H9 (cell line): Measurements from ENCODE around the gene KDM4C. TPM values are rescaled to one million over a fixed set of nuclear protein-coding genes. Genes with fewer than 3 reads are reported as not detected.

ENCODE experiments used
- DNase-seq: peaks from one replicate; pipeline ENCODE4 v3.0.0-alpha.2; 2017
- H2AFZ ChIP-seq: one replicate; pipeline ENCODE4 v1.6.1; 2013; ENCODE audit warnings: mild to moderate bottlenecking, low read length, control low read depth, moderate library complexity
- H2AK5ac ChIP-seq: 2 replicates; pipeline ENCODE4 v1.6.1; 2013; ENCODE audit warnings: low read length, control low read depth, mixed read lengths; ENCODE audit not compliant: insufficient read length
- H2BK120ac ChIP-seq: one replicate; pipeline ENCODE4 v1.6.1; 2013; ENCODE audit warnings: low read depth, mild to moderate bottlenecking, low read length, control low read depth, inconsistent platforms; ENCODE audit not compliant: poor library complexity, severe bottlenecking
- H2BK12ac ChIP-seq: 2 replicates; pipeline ENCODE4 v1.6.1; 2013; ENCODE audit warnings: low read length, control low read depth, mixed read lengths, low read depth; ENCODE audit not compliant: insufficient read length
- H2BK15ac ChIP-seq: 2 replicates; pipeline ENCODE4 v1.6.1; 2013; ENCODE audit warnings: low read depth, low read length, control low read depth
- H2BK20ac ChIP-seq: one replicate; pipeline ENCODE4 v1.6.1; 2013; ENCODE audit warnings: low read depth, mild to moderate bottlenecking, low read length, control low read depth, inconsistent platforms; ENCODE audit not compliant: poor library complexity, severe bottlenecking
- H2BK5ac ChIP-seq: 2 replicates; pipeline ENCODE4 v1.6.1; 2013; ENCODE audit warnings: low read length, control low read depth, mixed read lengths; ENCODE audit not compliant: insufficient read length
- H3K14ac ChIP-seq: 2 replicates; pipeline ENCODE4 v1.6.1; 2013; ENCODE audit warnings: low read length, control low read depth; ENCODE audit not compliant: insufficient read depth
- H3K18ac ChIP-seq: 2 replicates; pipeline ENCODE4 v1.6.1; 2013; ENCODE audit warnings: low read depth, mild to moderate bottlenecking, mixed read lengths, low read length, control low read depth; ENCODE audit not compliant: insufficient read length
- H3K23ac ChIP-seq: 2 replicates; pipeline ENCODE4 v1.6.1; 2013; ENCODE audit warnings: low read length, control low read depth, mixed read lengths, low read depth; ENCODE audit not compliant: insufficient read length
- H3K23me2 ChIP-seq: 2 replicates; pipeline ENCODE4 v1.6.1; 2013; ENCODE audit warnings: low read depth, mild to moderate bottlenecking, mixed read lengths, low read length, control low read depth; ENCODE audit not compliant: insufficient read length, poor library complexity, severe bottlenecking
- H3K27ac ChIP-seq: 2 replicates; pipeline ENCODE4 v1.5.1; 2013; ENCODE audit warnings: low read length, control low read depth, mixed read lengths, low read depth; ENCODE audit not compliant: insufficient read length
- H3K27me3 ChIP-seq: 2 replicates; pipeline ENCODE4 v1.6.1; 2013; ENCODE audit warnings: low read length, control low read depth, inconsistent platforms; ENCODE audit not compliant: insufficient read depth
- H3K4ac ChIP-seq: 2 replicates; pipeline ENCODE4 v1.6.1; 2013; ENCODE audit warnings: low read depth, mild to moderate bottlenecking, control low read depth, inconsistent platforms, low read length, moderate library complexity
- H3K4me1 ChIP-seq: 2 replicates; pipeline ENCODE4 v1.6.1; 2013; ENCODE audit warnings: low read length, control low read depth, inconsistent platforms; ENCODE audit not compliant: insufficient read depth
- H3K4me2 ChIP-seq: 2 replicates; pipeline ENCODE4 v1.6.1; 2013; ENCODE audit warnings: low read length, control low read depth, mixed read lengths; ENCODE audit not compliant: insufficient read length, insufficient read depth
- H3K56ac ChIP-seq: 2 replicates; pipeline ENCODE4 v1.6.1; 2013; ENCODE audit warnings: low read depth, mild to moderate bottlenecking, mixed read lengths, low read length, control low read depth; ENCODE audit not compliant: insufficient read length
- H3K79me1 ChIP-seq: 2 replicates; pipeline ENCODE4 v1.6.1; 2013; ENCODE audit warnings: low read depth, mild to moderate bottlenecking, moderate library complexity, low read length, control low read depth, inconsistent platforms; ENCODE audit not compliant: insufficient read depth, poor library complexity, severe bottlenecking
- H3K79me2 ChIP-seq: 2 replicates; pipeline ENCODE4 v1.6.1; 2013; ENCODE audit warnings: low read length, control low read depth, inconsistent platforms; ENCODE audit not compliant: insufficient read depth
- H3K9ac ChIP-seq: 2 replicates; pipeline ENCODE4 v1.6.1; 2013; ENCODE audit warnings: low read length, control low read depth, mixed read lengths; ENCODE audit not compliant: insufficient read length; ENCODE audit errors: extremely low read depth
- H3K9me3 ChIP-seq: one replicate; pipeline ENCODE4 v1.6.1; 2013; ENCODE audit warnings: low read depth, low read length, inconsistent platforms; ENCODE audit not compliant: control insufficient read depth
- H3T11ph ChIP-seq: one replicate; pipeline ENCODE4 v1.6.1; 2013; ENCODE audit warnings: mild to moderate bottlenecking, low read length, control low read depth, inconsistent platforms
- H4K20me1 ChIP-seq: one replicate; pipeline ENCODE4 v1.6.1; 2013; ENCODE audit not compliant: control insufficient read depth, insufficient read length, insufficient read depth
- H4K5ac ChIP-seq: 2 replicates; pipeline ENCODE4 v1.6.1; 2013; ENCODE audit warnings: low read depth, mild to moderate bottlenecking, mixed read lengths, low read length, control low read depth; ENCODE audit not compliant: insufficient read length
- H4K8ac ChIP-seq: replicated peaks from 2 replicates; pipeline ENCODE4 v1.6.1; 2013; ENCODE audit warnings: low read length, control low read depth, mixed read lengths, low read depth; ENCODE audit not compliant: insufficient read length
- H4K91ac ChIP-seq: 2 replicates; pipeline ENCODE4 v1.6.1; 2013; ENCODE audit warnings: low read depth, mild to moderate bottlenecking, moderate library complexity, mixed read lengths, low read length, control low read depth; ENCODE audit not compliant: insufficient read length
- H3K27ac Mint-ChIP-seq, 3 experiments: 2 replicates in 2 of 3; 3 replicates in 1 of 3; pipeline ENCODE4 v1.8.0; 2020 to 2021; ENCODE audit warnings: mixed read lengths in 3 of 3, mild to moderate bottlenecking in 1 of 3, moderate library complexity in 1 of 3
- H3K27me3 Mint-ChIP-seq: 2 replicates; pipeline ENCODE4 v1.8.0; 2021; ENCODE audit warnings: low read depth, mild to moderate bottlenecking, moderate library complexity, mixed read lengths
- H3K36me3 Mint-ChIP-seq, 3 experiments: 2 replicates in 2 of 3; 3 replicates in 1 of 3; pipeline ENCODE4 v1.8.0; 2020 to 2021; ENCODE audit warnings: low read depth in 3 of 3, mixed read lengths in 3 of 3; ENCODE audit not compliant: insufficient read depth in 1 of 3
- H3K4me1 Mint-ChIP-seq, 2 experiments: 2 replicates each; pipeline ENCODE4 v1.8.0; 2020; ENCODE audit warnings: mixed read lengths in 2 of 2
- H3K4me3 Mint-ChIP-seq, 2 experiments: 2 replicates in 1 of 2; 3 replicates in 1 of 2; pipeline ENCODE4 v1.8.0; 2020 to 2021; ENCODE audit warnings: mild to moderate bottlenecking in 2 of 2, mixed read lengths in 2 of 2, moderate library complexity in 1 of 2
- H3K9me3 Mint-ChIP-seq, 2 experiments: 2 replicates in 1 of 2; 3 replicates in 1 of 2; pipeline ENCODE4 v1.8.0; 2020; ENCODE audit warnings: mild to moderate bottlenecking in 2 of 2, mixed read lengths in 2 of 2, moderate library complexity in 1 of 2
- WGBS: extraction: QIAGEN DNeasy Blood & Tissue Kit; methylation state at CpG from one replicate; pipeline ENCODE4 v1.1.7; 2013; ENCODE audit warnings: missing lambda C conversion rate, low lambda C conversion rate, mixed read lengths; ENCODE audit not compliant: insufficient read length; ENCODE audit errors: extremely low coverage; 5-methylcytosine and 5-hydroxymethylcytosine counted together
- total RNA-seq: library from RNA; stranded (reverse); gene quantifications from 2 replicates; pipeline ENCODE4 v1.2.1, GENCODE V29; 2021
- TF ChIP-seq, protein P1 (sequence below): fragments of 200-600 bp; sonication (generic); conservative IDR thresholded peaks from 3 replicates; pipeline ENCODE4 v1.8.0; 2021; ENCODE audit warnings: antibody characterized with exemption, mild to moderate bottlenecking

KDM4C gene
- total RNA-seq, 1 experiment from 2014 or later: 24.0 TPM

DNA sequence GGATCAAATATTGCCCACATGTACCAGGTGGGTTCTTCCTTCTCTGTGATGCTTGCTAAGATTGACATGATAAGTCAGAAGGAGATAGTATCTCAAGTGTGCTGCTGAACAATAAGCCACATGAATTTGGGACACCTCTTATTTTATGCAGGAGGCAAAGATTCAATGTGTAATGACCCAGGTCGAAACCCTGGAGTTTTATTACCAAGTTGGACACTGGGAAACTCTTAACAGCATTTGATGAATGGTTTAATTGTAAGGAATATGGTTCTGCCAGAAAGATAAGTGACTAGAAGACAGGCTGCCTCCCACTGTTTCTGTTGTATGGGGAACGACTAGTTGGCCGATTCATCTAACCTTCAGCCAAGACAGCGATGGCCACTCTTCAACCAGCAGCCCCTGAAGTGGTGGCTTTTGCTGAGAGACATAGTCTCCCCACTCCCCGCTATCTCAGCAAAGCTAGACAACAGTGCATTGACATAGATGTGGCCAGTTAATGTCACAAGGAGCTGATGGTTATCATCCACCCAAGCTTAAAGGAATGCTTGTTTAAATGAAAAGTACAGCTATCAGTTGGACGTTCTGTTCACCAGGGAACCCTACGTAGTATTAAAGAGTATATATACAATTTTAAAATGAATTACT, 407.7 kb downstream of the KDM4C start:
- H2BK120ac ChIP-seq: no peak overlapping the region
- no peak overlapping the region for H4K8ac ChIP-seq
- Mint-ChIP-seq H3K27me3 (no peaks in the 10 kb centered on the region), H3K4me1 (peaks cover 3 to 9% of the 10 kb centered on the region in 2 experiments), H3K36me3 (peaks cover 0 to 6% (median 5%) of the 10 kb centered on the region in 3 experiments; a peak in 4 of 7 replicates), H3K9me3 (no peaks in the 10 kb centered on the region), H3K27ac (no peak overlapping the region), H3K4me3 (no peak overlapping the region)
- no peak overlapping the region for H3K4ac ChIP-seq
- no peak overlapping the region for H2BK5ac ChIP-seq
- no peak overlapping the region for H3K23ac ChIP-seq
- no peak overlapping the region for H2AFZ ChIP-seq
- no peaks in the 10 kb centered on the region for H3K23me2 ChIP-seq
- H3K4me2 ChIP-seq: no peak overlapping the region
- DNase-seq: no peak
- no peak overlapping the region for H3K9ac ChIP-seq
- no peaks in the 10 kb centered on the region for H3K79me2 ChIP-seq
- no peak overlapping the region for H3K14ac ChIP-seq
- TF ChIP-seq, protein P1, sequence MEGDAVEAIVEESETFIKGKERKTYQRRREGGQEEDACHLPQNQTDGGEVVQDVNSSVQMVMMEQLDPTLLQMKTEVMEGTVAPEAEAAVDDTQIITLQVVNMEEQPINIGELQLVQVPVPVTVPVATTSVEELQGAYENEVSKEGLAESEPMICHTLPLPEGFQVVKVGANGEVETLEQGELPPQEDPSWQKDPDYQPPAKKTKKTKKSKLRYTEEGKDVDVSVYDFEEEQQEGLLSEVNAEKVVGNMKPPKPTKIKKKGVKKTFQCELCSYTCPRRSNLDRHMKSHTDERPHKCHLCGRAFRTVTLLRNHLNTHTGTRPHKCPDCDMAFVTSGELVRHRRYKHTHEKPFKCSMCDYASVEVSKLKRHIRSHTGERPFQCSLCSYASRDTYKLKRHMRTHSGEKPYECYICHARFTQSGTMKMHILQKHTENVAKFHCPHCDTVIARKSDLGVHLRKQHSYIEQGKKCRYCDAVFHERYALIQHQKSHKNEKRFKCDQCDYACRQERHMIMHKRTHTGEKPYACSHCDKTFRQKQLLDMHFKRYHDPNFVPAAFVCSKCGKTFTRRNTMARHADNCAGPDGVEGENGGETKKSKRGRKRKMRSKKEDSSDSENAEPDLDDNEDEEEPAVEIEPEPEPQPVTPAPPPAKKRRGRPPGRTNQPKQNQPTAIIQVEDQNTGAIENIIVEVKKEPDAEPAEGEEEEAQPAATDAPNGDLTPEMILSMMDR: no peak
- H3K56ac ChIP-seq: no peak overlapping the region
- H4K5ac ChIP-seq: no peak overlapping the region
- H3K27me3 ChIP-seq: no peaks in the 10 kb centered on the region
- no peaks in the 10 kb centered on the region for H4K20me1 ChIP-seq
- H3K4me1 ChIP-seq: no peaks in the 10 kb centered on the region
- WGBS: no CpG with 5 or more reads among the region's 7 CpGs
- H3K9me3 ChIP-seq: no peaks in the 10 kb centered on the region
- H2AK5ac ChIP-seq: no peak overlapping the region
- H2BK12ac ChIP-seq: no peak overlapping the region
- no peak overlapping the region for H3K27ac ChIP-seq
- H2BK20ac ChIP-seq: no peak overlapping the region
- H4K91ac ChIP-seq: no peak overlapping the region
- no peak overlapping the region for H3K18ac ChIP-seq
- H3T11ph ChIP-seq: no peak overlapping the region
- H2BK15ac ChIP-seq: no peak overlapping the region
- no peaks in the 10 kb centered on the region for H3K79me1 ChIP-seq
